SK-N-SH treated with all-trans-retinoic acid at 6 μM for 48 hours (cell line): ENCODE data around the gene SYNE1.

ENCODE experiments used
- ATAC-seq: fragments of 200-7000 bp; cut with Tn5 transposase; 3 replicates; pipeline ENCODE4 v1.9.1; 2020; ENCODE audit warnings: mild to moderate bottlenecking, moderate library complexity
- ARNTL ChIP-seq: fragments of 450-650 bp; formaldehyde crosslinking; IDR thresholded peaks from 2 replicates; pipeline ENCODE4 v1.5.0; 2020; ENCODE audit warnings: low read depth, mild to moderate bottlenecking, moderate library complexity, borderline replicate concordance
- BACH2 ChIP-seq: fragments of 250-450 bp; sonication (Bioruptor Pico); IDR thresholded peaks from 2 replicates; pipeline ENCODE4 v1.9.0; 2021; ENCODE audit warnings: mild to moderate bottlenecking, borderline replicate concordance
- CSDC2 ChIP-seq: fragments of 250-450 bp; sonication (Bioruptor Pico); IDR thresholded peaks from 2 replicates; pipeline ENCODE4 v1.5.0; 2020; ENCODE audit warnings: mild to moderate bottlenecking, moderate library complexity
- ESRRG ChIP-seq: fragments of 250-450 bp; sonication (Bioruptor Pico); IDR thresholded peaks from 2 replicates; pipeline ENCODE4 v1.6.1; 2021; ENCODE audit warnings: mild to moderate bottlenecking
- ISL1 ChIP-seq: fragments of 250-450 bp; sonication (Bioruptor Pico); IDR thresholded peaks from 2 replicates; pipeline ENCODE4 v2.1.2; 2022; ENCODE audit warnings: mild to moderate bottlenecking, moderate library complexity
- OSR1 ChIP-seq: fragments of 250-450 bp; sonication (Bioruptor Pico); IDR thresholded peaks from 2 replicates; pipeline ENCODE4 v1.8.0; 2022; ENCODE audit warnings: moderate library complexity, mild to moderate bottlenecking, inconsistent platforms
- PPARA ChIP-seq: fragments of 250-450 bp; sonication (Bioruptor Pico); IDR thresholded peaks from 2 replicates; pipeline ENCODE4 v1.5.0; 2020; ENCODE audit warnings: mild to moderate bottlenecking, borderline replicate concordance
- RARB ChIP-seq: fragments of 250-450 bp; sonication (Bioruptor Pico); IDR thresholded peaks from 2 replicates; pipeline ENCODE4 v1.8.0; 2021; ENCODE audit warnings: mild to moderate bottlenecking, moderate library complexity
- TCF4 ChIP-seq: fragments of 250-450 bp; sonication (Bioruptor Pico); IDR thresholded peaks from 2 replicates; pipeline ENCODE4 v1.8.0; 2021; ENCODE audit warnings: mild to moderate bottlenecking, moderate library complexity, borderline replicate concordance
- TOX ChIP-seq: fragments of 250-450 bp; sonication (Bioruptor Pico); IDR thresholded peaks from 2 replicates; pipeline ENCODE4 v1.8.0; 2021; ENCODE audit warnings: mild to moderate bottlenecking, moderate library complexity, borderline replicate concordance
- ZC3H10 ChIP-seq: fragments of 250-450 bp; sonication (Bioruptor Pico); IDR thresholded peaks from 2 replicates; pipeline ENCODE4 v1.5.1; 2021; ENCODE audit warnings: mild to moderate bottlenecking, moderate library complexity
- ZFP3 ChIP-seq: fragments of 250-450 bp; sonication (Bioruptor Pico); IDR thresholded peaks from 2 replicates; pipeline ENCODE4 v1.5.0; 2020; ENCODE audit warnings: mild to moderate bottlenecking, moderate library complexity
- ZFP30 ChIP-seq: fragments of 450-650 bp; formaldehyde crosslinking; IDR thresholded peaks from 2 replicates; pipeline ENCODE4 v1.5.0; 2022; ENCODE audit warnings: mild to moderate bottlenecking, moderate library complexity
- ZNF565 ChIP-seq: fragments of 450-650 bp; formaldehyde crosslinking; conservative IDR thresholded peaks from 2 replicates; pipeline ENCODE4 v1.5.0; 2020; ENCODE audit warnings: low read depth, mild to moderate bottlenecking, moderate library complexity
- ZNF70 ChIP-seq: fragments of 450-650 bp; formaldehyde crosslinking; IDR thresholded peaks from 2 replicates; pipeline ENCODE4 v1.5.0; 2020; ENCODE audit warnings: mild to moderate bottlenecking, moderate library complexity
- ZNF8 ChIP-seq: fragments of 450-650 bp; formaldehyde crosslinking; IDR thresholded peaks from 2 replicates; pipeline ENCODE4 v1.5.0; 2020; ENCODE audit warnings: mild to moderate bottlenecking, moderate library complexity
- TF ChIP-seq, protein P1 (sequence below): fragments of 250-450 bp; sonication (Bioruptor Pico); IDR thresholded peaks from 2 replicates; pipeline ENCODE4 v1.5.1; 2021; ENCODE audit warnings: mild to moderate bottlenecking, moderate library complexity
- TF ChIP-seq, protein P2 (sequence below): fragments of 250-450 bp; sonication (Bioruptor Pico); IDR thresholded peaks from 2 replicates; pipeline ENCODE4 v1.5.0; 2020; ENCODE audit warnings: mild to moderate bottlenecking, moderate library complexity
- TF ChIP-seq, protein P3 (sequence below): fragments of 250-450 bp; sonication (Bioruptor Pico); IDR thresholded peaks from 2 replicates; pipeline ENCODE4 v1.8.0; 2021; ENCODE audit warnings: low read depth, mild to moderate bottlenecking, moderate library complexity, borderline replicate concordance
- TF ChIP-seq, protein P4 (sequence below): fragments of 250-450 bp; sonication (Bioruptor Pico); IDR thresholded peaks from 2 replicates; pipeline ENCODE4 v1.5.1; 2020; ENCODE audit warnings: low read depth, mild to moderate bottlenecking, moderate library complexity

The SYNE1 gene

DNA sequence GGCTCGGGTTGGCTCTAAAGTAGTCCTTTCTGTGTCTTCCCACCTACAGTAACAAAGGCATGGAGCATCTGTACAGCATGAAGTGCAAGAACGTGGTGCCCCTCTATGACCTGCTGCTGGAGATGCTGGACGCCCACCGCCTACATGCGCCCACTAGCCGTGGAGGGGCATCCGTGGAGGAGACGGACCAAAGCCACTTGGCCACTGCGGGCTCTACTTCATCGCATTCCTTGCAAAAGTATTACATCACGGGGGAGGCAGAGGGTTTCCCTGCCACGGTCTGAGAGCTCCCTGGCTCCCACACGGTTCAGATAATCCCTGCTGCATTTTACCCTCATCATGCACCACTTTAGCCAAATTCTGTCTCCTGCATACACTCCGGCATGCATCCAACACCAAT lies 538.5 kb downstream of the SYNE1 start (continued):
- TF ChIP-seq BACH2 (no peak), ZFP3 (no peak), ZNF70 (CRISPR knock-in tag) (no peak), TOX (CRISPR knock-in tag) (no peak), OSR1 (no peak), PPARA (no peak), CSDC2 (CRISPR knock-in tag) (no peak), ZNF565 (CRISPR knock-in tag) (no peak)
- TF ChIP-seq, protein P1, sequence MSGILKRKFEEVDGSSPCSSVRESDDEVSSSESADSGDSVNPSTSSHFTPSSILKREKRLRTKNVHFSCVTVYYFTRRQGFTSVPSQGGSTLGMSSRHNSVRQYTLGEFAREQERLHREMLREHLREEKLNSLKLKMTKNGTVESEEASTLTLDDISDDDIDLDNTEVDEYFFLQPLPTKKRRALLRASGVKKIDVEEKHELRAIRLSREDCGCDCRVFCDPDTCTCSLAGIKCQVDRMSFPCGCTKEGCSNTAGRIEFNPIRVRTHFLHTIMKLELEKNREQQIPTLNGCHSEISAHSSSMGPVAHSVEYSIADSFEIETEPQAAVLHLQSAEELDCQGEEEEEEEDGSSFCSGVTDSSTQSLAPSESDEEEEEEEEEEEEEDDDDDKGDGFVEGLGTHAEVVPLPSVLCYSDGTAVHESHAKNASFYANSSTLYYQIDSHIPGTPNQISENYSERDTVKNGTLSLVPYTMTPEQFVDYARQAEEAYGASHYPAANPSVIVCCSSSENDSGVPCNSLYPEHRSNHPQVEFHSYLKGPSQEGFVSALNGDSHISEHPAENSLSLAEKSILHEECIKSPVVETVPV (CRISPR knock-in tag), result no peak

DNA sequence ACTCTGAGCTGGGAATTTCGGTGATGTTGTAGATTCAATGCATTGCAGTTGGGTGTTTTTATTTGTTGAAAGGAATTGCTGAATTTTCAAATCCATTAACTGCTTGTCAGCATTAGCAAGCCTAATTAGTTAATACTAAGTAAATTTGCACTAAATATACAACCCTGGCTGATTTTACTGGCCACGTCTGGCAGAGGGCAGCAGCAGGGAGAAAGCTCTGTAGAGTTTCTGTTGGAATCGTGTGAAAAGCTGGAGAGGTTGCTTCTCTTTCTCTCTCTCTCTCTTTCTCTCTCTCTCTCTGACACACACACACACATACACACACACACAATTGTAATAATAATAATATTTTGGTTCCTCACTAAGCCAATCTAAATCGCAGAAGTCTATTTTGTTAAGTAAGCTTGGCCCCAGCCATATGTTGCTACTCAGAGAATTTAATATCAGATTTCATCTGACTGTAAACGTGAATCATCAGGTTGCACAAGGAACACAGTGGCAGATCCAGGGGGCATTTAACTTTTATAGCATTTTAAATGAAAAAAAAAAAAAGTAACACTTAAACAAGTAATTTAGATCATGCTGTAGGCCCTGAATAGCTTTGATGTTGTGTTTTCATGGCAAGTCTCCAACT lies 540.2 kb downstream of the SYNE1 start:
- TF ChIP-seq TCF4 (CRISPR knock-in tag) (no peak), ARNTL (CRISPR knock-in tag) (no peak), ISL1 (CRISPR knock-in tag) (0 out of 2 replicates have a peak, but pooled peaks have one; percentile 19)
- TF ChIP-seq, all 23 proteins: peak for 1
- peak; percentile 78 for ATAC-seq

DNA sequence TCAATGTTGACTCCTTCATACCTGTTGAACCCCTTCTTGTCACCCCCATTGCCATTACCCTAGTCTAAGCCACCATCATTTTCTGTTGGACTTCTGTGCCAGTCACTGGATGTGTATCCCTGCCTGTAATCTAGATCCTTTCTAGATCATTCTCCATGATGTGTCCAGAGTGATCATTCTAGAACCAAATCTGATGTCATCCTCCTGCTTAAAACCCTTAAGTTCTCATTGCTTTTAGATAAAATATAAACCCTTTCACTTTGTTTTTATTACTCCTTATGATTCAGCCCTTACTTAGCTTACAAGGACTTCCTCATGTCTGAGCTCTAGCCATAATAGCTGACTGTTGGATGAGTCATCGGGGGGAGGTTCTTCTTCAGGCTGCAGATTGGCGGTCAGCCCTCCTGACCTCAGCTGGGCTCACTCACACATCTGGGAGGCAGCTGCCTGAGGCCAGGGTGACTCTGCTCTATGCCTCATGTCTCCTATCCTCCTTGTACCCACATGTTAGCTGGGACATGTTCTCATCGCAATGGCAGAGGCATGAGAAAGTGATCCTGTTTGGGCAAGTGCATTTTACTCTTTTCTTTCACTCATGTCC lies 542.1 kb downstream of the SYNE1 start:
- ATAC-seq, result peak; percentile 88
- TF ChIP-seq TOX (CRISPR knock-in tag) (no peak), CSDC2 (CRISPR knock-in tag) (no peak), OSR1 (no peak), ZC3H10 (CRISPR knock-in tag) (no peak), ZFP30 (CRISPR knock-in tag) (no peak), TCF4 (CRISPR knock-in tag) (no peak), ISL1 (CRISPR knock-in tag) (no peak), ZNF8 (CRISPR knock-in tag) (no peak), RARB (CRISPR knock-in tag) (no peak), ZNF565 (CRISPR knock-in tag) (no peak), ESRRG (CRISPR knock-in tag) (no peak), ZFP3 (no peak)
- TF ChIP-seq, protein P2, sequence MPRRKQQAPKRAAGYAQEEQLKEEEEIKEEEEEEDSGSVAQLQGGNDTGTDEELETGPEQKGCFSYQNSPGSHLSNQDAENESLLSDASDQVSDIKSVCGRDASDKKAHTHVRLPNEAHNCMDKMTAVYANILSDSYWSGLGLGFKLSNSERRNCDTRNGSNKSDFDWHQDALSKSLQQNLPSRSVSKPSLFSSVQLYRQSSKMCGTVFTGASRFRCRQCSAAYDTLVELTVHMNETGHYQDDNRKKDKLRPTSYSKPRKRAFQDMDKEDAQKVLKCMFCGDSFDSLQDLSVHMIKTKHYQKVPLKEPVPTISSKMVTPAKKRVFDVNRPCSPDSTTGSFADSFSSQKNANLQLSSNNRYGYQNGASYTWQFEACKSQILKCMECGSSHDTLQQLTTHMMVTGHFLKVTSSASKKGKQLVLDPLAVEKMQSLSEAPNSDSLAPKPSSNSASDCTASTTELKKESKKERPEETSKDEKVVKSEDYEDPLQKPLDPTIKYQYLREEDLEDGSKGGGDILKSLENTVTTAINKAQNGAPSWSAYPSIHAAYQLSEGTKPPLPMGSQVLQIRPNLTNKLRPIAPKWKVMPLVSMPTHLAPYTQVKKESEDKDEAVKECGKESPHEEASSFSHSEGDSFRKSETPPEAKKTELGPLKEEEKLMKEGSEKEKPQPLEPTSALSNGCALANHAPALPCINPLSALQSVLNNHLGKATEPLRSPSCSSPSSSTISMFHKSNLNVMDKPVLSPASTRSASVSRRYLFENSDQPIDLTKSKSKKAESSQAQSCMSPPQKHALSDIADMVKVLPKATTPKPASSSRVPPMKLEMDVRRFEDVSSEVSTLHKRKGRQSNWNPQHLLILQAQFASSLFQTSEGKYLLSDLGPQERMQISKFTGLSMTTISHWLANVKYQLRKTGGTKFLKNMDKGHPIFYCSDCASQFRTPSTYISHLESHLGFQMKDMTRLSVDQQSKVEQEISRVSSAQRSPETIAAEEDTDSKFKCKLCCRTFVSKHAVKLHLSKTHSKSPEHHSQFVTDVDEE, result no peak
- TF ChIP-seq, protein P3, sequence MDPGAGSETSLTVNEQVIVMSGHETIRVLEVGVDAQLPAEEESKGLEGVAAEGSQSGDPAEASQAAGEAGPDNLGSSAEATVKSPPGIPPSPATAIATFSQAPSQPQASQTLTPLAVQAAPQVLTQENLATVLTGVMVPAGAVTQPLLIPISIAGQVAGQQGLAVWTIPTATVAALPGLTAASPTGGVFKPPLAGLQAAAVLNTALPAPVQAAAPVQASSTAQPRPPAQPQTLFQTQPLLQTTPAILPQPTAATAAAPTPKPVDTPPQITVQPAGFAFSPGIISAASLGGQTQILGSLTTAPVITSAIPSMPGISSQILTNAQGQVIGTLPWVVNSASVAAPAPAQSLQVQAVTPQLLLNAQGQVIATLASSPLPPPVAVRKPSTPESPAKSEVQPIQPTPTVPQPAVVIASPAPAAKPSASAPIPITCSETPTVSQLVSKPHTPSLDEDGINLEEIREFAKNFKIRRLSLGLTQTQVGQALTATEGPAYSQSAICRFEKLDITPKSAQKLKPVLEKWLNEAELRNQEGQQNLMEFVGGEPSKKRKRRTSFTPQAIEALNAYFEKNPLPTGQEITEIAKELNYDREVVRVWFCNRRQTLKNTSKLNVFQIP (CRISPR knock-in tag), result no peak
- TF ChIP-seq, protein P4, sequence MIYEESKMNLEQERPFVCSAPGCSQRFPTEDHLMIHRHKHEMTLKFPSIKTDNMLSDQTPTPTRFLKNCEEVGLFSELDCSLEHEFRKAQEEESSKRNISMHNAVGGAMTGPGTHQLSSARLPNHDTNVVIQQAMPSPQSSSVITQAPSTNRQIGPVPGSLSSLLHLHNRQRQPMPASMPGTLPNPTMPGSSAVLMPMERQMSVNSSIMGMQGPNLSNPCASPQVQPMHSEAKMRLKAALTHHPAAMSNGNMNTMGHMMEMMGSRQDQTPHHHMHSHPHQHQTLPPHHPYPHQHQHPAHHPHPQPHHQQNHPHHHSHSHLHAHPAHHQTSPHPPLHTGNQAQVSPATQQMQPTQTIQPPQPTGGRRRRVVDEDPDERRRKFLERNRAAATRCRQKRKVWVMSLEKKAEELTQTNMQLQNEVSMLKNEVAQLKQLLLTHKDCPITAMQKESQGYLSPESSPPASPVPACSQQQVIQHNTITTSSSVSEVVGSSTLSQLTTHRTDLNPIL (CRISPR knock-in tag), result no peak

DNA sequence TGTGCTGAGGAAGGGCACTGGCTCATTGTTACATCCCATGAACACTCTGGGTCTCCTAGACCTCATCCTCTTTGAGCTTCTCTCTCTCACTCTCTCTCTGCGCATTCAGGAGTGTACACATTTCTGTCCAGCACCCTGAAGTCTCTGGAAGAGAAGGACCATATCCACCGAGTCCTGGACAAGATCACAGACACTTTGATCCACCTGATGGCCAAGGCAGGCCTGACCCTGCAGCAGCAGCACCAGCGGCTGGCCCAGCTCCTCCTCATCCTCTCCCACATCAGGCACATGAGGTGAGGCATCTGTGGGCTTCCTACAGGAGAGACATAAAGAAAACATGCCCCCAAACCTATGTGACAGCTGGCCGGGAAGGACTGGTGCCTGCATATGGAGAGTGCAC lies 542.9 kb downstream of the SYNE1 start:
- ATAC-seq, result no peak
- TF ChIP-seq PPARA, result no peak
- TF ChIP-seq RARB (CRISPR knock-in tag), result no peak
- no peak for TF ChIP-seq ZFP3
- no peak for TF ChIP-seq CSDC2 (CRISPR knock-in tag)
- no peak for TF ChIP-seq ISL1 (CRISPR knock-in tag)
- TF ChIP-seq, all 23 proteins: peak for 0
